NCI-H82 treated with DMSO at 0.1 percent for 48 hours (cell line): ENCODE measurements around the gene ERCC6L2.

Source experiments
- DNase-seq: peaks from one replicate; lab custom pipeline; 2025; ENCODE audit not compliant: unreplicated experiment; lab: John Stamatoyannopoulos, UW

Gene ERCC6L2

DNA sequence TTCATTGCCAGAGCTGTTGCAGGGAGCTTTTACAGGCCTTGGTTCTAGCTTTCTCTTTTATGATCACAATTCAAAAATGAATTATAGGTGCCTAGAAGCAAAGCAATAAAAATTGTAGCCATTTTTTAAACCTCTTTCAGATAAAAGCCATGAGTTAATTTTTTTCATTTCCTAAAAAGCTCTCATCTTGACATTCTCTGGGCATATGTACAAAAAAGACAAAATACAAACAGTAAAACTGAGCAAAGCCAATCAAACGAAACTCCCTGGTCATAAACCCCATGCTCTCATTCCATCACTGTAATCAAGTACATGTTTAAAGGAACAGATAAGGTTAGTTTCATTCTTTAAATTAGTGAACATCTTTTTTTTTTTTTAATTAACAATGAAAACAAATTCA is 101.9 kb downstream of the ERCC6L2 start:
- no peak for DNase-seq

DNA sequence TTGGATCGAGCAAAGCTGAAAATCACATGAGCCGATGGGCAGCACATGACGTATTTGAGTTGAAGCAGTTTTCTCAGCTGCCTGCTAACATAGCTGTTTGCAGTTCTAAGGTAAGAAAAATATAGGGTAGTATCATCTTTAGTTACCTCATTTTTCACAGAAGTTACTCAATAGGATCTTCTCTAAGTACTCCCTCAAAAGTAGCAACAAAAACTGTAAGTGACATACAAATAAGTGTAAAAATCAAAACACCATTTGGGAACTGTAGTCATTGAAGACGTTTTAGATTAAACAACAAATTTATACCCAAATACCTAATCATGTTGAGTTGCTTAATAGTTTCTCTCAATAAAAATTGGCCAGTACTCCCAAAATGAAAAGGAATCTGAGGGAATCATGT is 102.6 kb downstream of the ERCC6L2 start:
- DNase-seq: peak; percentile 7

DNA sequence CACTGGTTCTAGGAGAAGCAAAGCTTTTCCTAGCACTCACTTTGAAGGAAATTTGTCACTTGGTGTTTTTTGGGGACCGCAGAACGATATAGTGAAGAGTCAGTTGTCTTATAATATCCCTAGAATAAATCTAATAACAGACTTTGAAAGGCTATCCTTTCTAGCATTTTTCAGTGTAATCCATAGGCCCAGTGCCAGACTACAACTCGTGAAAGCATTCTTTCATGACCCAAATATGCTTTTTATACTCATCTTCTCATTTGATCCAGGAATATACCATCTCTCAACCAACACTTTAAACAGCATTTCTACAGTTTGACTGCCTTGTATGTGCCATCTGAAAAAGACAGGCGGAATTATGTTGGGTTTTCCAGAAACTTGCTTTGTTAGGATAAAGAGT is 104.0 kb downstream of the ERCC6L2 start:
- DNase-seq: no peak

DNA sequence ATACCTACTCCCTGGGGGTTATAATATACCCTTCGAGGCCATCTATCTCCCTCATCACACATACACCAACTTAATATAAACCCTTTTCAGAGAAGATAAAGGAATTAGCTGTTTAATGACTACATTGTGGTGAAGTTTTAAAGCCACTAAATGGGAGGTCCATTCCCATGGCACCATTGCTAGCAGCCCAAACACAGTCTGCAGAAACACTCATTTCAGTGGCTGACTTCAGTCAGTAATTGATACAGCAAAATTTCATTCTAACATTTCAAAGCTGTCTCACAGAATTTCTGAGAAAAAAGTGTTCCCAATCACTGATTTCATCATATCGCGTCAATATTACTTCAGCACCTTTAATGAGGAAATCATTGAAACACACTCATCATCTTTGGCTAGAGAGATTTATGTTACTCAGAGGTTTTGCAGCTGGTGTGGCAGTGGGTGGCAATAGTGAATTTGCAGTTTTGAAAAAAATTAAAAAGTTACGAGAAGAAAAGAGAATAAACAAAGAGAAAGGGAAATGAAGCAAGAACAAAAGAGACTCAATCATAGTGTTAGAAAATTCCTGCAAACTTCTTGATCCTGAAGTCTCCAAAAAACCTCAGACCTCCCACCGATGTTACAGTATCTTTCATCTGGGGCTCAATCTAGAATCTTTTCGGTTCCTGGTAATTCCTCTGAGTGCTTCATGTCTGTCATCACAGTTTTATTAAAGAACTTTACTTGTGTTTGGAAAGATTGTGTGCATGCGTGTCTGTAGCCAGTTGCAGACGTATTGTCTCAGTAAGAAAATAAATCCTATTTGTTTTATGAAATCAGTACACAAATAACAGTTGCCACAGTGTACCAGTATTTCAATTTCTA is 105.0 kb downstream of the ERCC6L2 start:
- DNase-seq: peak; percentile 36

GRCh38 chr9:95981761-95982390 is 106.4 kb downstream of the ERCC6L2 start:
- peak; percentile 79 for DNase-seq

GRCh38 chr9:95985440-95986055 is 110.1 kb downstream of the ERCC6L2 start:
- DNase-seq: no peak

DNA sequence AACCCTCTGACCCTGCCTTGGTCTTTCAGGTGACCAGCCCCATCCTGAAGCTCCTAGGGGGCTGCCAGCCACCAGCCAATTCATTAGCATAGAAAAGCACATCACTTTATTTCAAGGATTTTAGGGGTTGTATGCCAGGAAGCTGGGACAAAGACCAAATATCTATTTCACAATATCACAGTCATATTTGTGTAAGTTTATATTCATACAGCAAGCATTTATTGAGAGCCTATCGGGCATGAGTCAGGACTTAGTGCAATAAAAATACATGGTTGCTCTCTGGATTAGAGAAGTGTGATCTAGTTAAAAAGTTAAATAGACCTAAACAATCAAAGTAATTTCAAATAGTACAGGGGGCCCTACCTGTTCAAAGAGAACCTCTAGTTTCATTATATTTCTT is 113.8 kb downstream of the ERCC6L2 start:
- DNase-seq: no peak

- DNase-seq: no peak
These were observed 115.8 kb downstream of the ERCC6L2 start for GRCh38 chr9:95991326-95991725.

GRCh38 chr9:95992536-95992935 is 117.0 kb downstream of the ERCC6L2 start:
- no peak for DNase-seq

DNA sequence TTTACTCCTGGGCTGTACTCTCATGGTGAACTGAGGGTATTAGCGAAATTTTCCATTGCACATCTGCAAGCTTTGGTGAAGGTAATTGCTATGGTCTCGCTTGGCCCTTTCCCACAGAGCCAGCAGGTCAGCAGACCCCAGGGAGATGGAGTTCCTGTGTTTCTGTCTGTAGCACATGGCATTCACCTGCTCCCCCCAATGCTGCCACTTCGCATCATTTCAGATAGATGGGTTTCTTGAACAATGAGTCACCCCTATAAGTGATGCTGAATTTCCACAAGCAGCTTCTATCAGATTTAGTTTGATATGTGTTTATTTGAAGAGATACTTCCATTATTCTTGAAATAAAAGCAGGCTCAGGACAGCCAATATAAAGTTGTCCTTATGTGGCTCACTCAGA is 117.8 kb downstream of the ERCC6L2 start:
- no peak for DNase-seq

- DNase-seq: no peak
These were observed 123.9 kb downstream of the ERCC6L2 start for GRCh38 chr9:95999390-95999789.

DNA sequence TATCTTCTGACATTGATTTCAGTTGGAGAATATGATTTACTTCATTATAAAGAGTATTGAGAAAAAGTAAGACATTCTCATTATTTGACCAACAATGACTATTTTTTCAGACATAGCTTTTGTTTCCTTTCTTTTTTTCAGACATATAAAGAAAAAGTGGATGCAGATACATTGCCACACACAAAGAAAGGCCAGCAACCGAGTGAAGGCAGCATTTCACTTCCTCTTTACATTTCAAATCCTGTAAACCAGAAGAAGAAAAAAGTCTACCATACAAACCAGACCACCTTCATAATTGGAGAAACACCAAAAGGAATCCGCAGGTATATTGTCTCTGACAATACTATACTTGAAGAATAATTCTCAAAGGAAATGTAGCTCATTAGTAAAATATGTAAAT is 128.9 kb downstream of the ERCC6L2 start:
- no peak for DNase-seq

- no peak for DNase-seq
These were observed 130.9 kb downstream of the ERCC6L2 start for GRCh38 chr9:96006296-96006879.

DNA sequence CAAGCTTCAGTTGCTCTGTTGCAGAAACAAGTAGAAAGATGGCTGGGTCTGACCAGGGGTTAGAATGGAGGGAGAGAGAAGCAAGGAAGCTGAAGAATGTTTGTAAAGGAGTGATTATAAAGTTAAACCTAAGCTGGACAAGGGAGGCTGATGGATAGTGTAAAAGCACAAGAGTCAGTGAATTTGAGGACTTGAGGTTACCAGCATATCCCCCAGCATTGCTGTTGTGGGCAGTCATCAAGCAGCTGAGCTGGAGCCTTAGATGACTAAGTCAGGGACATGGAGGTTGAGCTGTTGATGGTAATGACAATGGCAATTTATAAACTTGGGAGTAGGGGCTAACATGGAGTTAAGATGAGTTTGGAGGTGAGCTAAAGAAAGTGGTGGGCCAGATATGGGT is 131.5 kb downstream of the ERCC6L2 start:
- DNase-seq: no peak

DNA sequence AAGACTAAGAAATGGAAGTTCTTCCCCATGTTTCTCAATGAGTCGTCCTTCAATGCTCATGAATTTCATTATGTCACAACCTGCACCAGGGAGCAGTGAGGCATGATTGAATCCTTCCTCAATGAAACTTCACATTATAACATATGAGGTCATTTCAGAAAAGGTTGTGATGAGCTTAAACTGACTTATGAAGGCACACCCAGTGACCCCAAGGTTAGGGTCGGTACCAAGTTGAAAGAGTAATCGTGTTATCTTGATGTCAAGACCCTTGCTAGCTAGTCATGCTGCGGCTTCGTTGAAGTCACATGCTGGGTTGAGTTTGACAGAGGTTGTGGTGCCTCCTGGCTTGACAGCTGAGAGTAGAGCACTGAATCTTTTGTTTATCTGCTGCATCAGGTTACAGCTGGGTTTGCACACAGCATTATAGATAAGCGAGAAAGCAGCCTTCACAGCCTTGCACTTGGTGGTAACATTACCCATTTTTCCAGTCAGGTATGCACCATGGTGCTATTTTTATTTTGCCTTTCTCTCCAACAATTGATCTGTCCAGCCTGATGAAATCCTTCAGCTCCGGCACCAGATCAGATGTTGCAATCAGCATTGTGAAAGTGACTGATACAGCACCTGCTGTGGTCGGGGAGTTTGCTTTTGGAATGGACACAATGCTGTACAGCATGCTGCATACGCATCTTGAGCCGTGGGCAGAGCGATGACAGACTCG is 133.2 kb downstream of the ERCC6L2 start:
- no peak for DNase-seq

GRCh38 chr9:96009223-96009602 is 133.7 kb downstream of the ERCC6L2 start:
- no peak for DNase-seq

DNA sequence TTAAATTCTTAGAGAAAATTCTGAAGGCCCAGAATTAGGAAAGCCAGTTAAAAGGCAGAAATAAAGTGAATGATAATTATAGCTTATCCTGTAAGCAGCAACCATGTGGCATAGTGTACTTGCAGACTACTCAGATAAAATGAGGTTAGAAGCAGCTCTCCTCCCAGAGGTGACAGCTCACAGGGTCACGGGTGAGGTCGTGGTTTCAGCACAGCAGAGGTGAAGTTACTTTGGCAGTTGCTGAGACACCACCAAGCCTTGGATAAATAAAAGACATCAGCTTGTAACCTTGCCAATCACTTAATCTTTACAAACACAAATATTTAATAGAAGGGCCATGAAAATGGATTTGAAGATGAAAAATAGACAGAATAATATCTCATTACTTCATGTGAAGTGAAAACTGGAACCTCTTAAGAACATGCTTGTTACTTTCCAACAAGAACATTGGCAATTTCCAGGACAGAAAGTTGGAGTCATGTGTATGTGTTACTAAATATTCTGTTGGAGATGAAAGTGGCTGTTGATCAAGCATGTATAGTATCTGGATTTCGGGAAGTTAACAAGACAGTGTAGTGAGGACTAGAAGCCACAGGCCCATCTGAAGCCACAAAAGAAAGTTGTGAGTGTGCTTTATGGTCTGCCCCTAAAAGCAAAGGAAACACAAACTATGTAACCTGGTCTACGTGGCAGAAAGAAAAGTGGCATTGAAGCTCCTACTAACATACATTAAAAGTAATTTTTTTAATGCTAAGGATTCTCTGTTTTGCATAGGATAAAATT is 134.4 kb downstream of the ERCC6L2 start:
- DNase-seq: no peak

GRCh38 chr9:96014078-96014477 is 138.6 kb downstream of the ERCC6L2 start:
- no peak for DNase-seq

GRCh38 chr9:96015876-96016686 is 140.6 kb downstream of the ERCC6L2 start:
- DNase-seq: no peak
